GM23338 (cell line): ENCODE measurements around the gene GALR2. TPM values are rescaled to one million over a fixed set of nuclear protein-coding genes. Genes with fewer than 3 reads are reported as not detected.

Source experiments
- ATAC-seq: fragments of 200-7000 bp; cut with Tn5 transposase; 3 replicates; pipeline ENCODE4 v1.9.1; 2020
- DNase-seq: peaks from one replicate; pipeline ENCODE4 v3.0.0-alpha.2; 2015; ENCODE audit warnings: low spot score
- H2AFZ ChIP-seq: fragments of 200-600 bp; sonication (generic); 2 replicates; pipeline ENCODE4 v1.8.0; 2016; ENCODE audit warnings: antibody characterized with exemption, mild to moderate bottlenecking, moderate library complexity
- H3F3A ChIP-seq: fragments of 200-600 bp; sonication (generic); replicated peaks from 2 replicates; pipeline ENCODE4 v1.8.0; 2017; ENCODE audit warnings: antibody characterized with exemption, mixed run types, low read depth
- H3K27ac ChIP-seq: fragments of 200-600 bp; sonication (generic); 2 replicates; pipeline ENCODE4 v1.6.1; 2016; ENCODE audit warnings: low read depth
- H3K27me3 ChIP-seq: fragments of 200-600 bp; sonication (generic); 2 replicates; pipeline ENCODE4 v1.8.0; 2016; ENCODE audit warnings: mild to moderate bottlenecking, mixed run types, moderate library complexity; ENCODE audit not compliant: insufficient read depth
- H3K36me3 ChIP-seq: fragments of 200-600 bp; sonication (generic); 2 replicates; pipeline ENCODE4 v1.8.0; 2016; ENCODE audit warnings: mild to moderate bottlenecking; ENCODE audit not compliant: insufficient read depth
- H3K4me1 ChIP-seq: fragments of 200-600 bp; sonication (generic); 2 replicates; pipeline ENCODE4 v1.8.0; 2016; ENCODE audit warnings: mild to moderate bottlenecking, moderate library complexity; ENCODE audit not compliant: insufficient read depth
- H3K4me2 ChIP-seq: fragments of 200-600 bp; sonication (generic); 2 replicates; pipeline ENCODE4 v1.7.1; 2017; ENCODE audit warnings: mixed run types
- H3K4me3 ChIP-seq: fragments of 200-600 bp; sonication (generic); 2 replicates; pipeline ENCODE4 v1.6.1; 2016; ENCODE audit warnings: mixed run types
- H3K79me2 ChIP-seq: fragments of 200-600 bp; sonication (generic); replicated peaks from 2 replicates; pipeline ENCODE4 v1.8.0; 2017; ENCODE audit warnings: mild to moderate bottlenecking; ENCODE audit not compliant: insufficient read depth
- H3K9me2 ChIP-seq: fragments of 200-600 bp; sonication (generic); 2 replicates; pipeline ENCODE4 v1.8.0; 2017; ENCODE audit not compliant: insufficient read depth
- H4K20me1 ChIP-seq: fragments of 200-600 bp; sonication (generic); replicated peaks from 2 replicates; pipeline ENCODE4 v1.8.0; 2017; ENCODE audit warnings: mild to moderate bottlenecking; ENCODE audit not compliant: insufficient read depth
- H3K27ac Mint-ChIP-seq: 2 replicates; pipeline ENCODE4 v1.8.0; 2020; ENCODE audit warnings: inconsistent platforms, mild to moderate bottlenecking, moderate library complexity, mixed read lengths
- H3K27me3 Mint-ChIP-seq: 3 replicates; pipeline ENCODE4 v1.8.0; 2022; ENCODE audit warnings: low read depth, mild to moderate bottlenecking, moderate library complexity, mixed read lengths, inconsistent platforms; ENCODE audit not compliant: insufficient read depth, poor library complexity
- H3K36me3 Mint-ChIP-seq: 3 replicates; pipeline ENCODE4 v1.8.0; 2021; ENCODE audit warnings: low read depth, mild to moderate bottlenecking, inconsistent platforms, moderate library complexity, mixed read lengths
- H3K4me1 Mint-ChIP-seq: 3 replicates; pipeline ENCODE4 v1.8.0; 2020; ENCODE audit warnings: mild to moderate bottlenecking, inconsistent platforms, mixed read lengths
- H3K4me3 Mint-ChIP-seq: 3 replicates; pipeline ENCODE4 v1.8.0; 2021; ENCODE audit warnings: moderate library complexity, mild to moderate bottlenecking, inconsistent platforms, mixed read lengths
- H3K9me3 Mint-ChIP-seq: 3 replicates; pipeline ENCODE4 v1.8.0; 2020; ENCODE audit warnings: moderate library complexity, mild to moderate bottlenecking, inconsistent platforms, mixed read lengths
- EZH2phosphoT487 ChIP-seq: fragments of 200-600 bp; sonication (generic); IDR thresholded peaks from one replicate; pipeline ENCODE4 v1.8.1; 2018; ENCODE audit warnings: antibody characterized with exemption; ENCODE audit not compliant: unreplicated experiment
- JUNB ChIP-seq: IDR thresholded peaks from one replicate; pipeline ENCODE4 v1.6.1; 2016; ENCODE audit warnings: antibody characterized with exemption; ENCODE audit not compliant: unreplicated experiment
- ZNF462 ChIP-seq: fragments of 250-450 bp; sonication (Bioruptor Pico); IDR thresholded peaks from 2 replicates; pipeline ENCODE4 v1.5.0; 2020; ENCODE audit warnings: mild to moderate bottlenecking, moderate library complexity
- polyA plus RNA-seq: library from polyadenylated mRNA; unstranded; fragments of >200 nt; fragmentation: Nextera tagmentation; extraction: Ambion mirVana; gene quantifications from 2 replicates; pipeline ENCODE4 v1.2.1, GENCODE V29; 2016
- total RNA-seq: library from RNA; depleted of rRNA; stranded (reverse); fragments of >200 nt; shearing (Covaris generic); gene quantifications from 2 replicates; pipeline ENCODE4 v1.2.3, GENCODE V29; 2014
- TF ChIP-seq, protein P1 (sequence below), 2 experiments: fragments of 200-600 bp in 1 of 2; sonication (generic) in 1 of 2; conservative IDR thresholded peaks; 2 replicates each; pipeline versions ENCODE4 v1.5.1 to v1.6.1; 2016 to 2017; ENCODE audit warnings: antibody characterized with exemption in 2 of 2, low read depth in 2 of 2, mild to moderate bottlenecking in 2 of 2, moderate library complexity in 1 of 2

GALR2 gene
- total and polyA plus RNA-seq, 2 experiments from 2014 or later: 0.50 to 2.2 TPM

DNA sequence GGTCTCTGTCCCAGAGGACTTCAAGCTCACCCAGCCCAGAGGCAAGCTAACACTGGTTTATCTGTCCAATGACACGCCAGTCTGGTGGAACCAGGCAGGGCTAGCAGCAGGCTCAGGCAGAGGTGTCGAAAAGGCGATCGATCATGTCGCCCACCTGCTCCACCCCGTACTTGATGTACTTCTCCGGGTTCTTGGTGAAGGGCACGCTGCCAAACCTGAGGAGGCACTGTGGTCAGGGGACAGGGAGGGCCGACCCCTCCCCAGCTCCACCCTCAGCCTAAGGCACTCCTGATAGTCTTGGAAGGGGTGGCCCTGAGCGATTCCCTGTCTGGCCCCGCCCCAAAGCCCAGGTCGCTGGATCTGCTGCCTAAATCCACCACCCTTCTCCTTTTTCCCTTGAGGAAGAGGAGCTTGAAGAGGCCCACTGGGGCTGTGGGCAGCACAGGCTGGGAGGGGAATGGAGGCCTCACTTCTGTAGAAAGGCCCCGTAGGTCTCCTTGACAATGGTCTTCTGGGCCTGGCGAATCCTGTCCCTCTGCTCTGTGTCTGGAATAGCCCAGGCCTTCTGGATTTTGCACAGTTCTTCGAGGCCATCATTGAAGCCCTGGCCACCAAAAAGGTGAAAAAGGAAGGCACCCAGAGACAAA is 9.1 kb downstream of the GALR2 start:
- DNase-seq: no peak
- ATAC-seq: no peak
- H3K9me3 Mint-ChIP-seq: no peaks in the 10 kb centered on the region
- Histone ChIP-seq H4K20me1 (0 out of 2 replicates have a peak, but pooled peaks cover 7% of the 10 kb centered on the region), H3K79me2 (no peaks in the 10 kb centered on the region), H3K4me2 (no peak overlapping the region), H3K36me3 (peaks cover 5% of the 10 kb centered on the region; the same call in 1 of the 2 replicates), H2AFZ (no peak overlapping the region), H3K4me1 (peaks cover 22% of the 10 kb centered on the region), H3K27ac (no peak overlapping the region), H3K27me3 (peaks cover 12% of the 10 kb centered on the region), H3K4me3 (no peak overlapping the region), H3F3A (peaks cover 9% of the 10 kb centered on the region), H3K9me2 (no peaks in the 10 kb centered on the region)
- H3K4me1 Mint-ChIP-seq: peaks cover 26% of the 10 kb centered on the region
- H3K27ac Mint-ChIP-seq: no peak overlapping the region
- no peak overlapping the region for H3K4me3 Mint-ChIP-seq
- no peak for TF ChIP-seq ZNF462 (CRISPR knock-in tag)
- no peak for TF ChIP-seq JUNB
- TF ChIP-seq EZH2phosphoT487: no peak
- TF ChIP-seq, protein P1, sequence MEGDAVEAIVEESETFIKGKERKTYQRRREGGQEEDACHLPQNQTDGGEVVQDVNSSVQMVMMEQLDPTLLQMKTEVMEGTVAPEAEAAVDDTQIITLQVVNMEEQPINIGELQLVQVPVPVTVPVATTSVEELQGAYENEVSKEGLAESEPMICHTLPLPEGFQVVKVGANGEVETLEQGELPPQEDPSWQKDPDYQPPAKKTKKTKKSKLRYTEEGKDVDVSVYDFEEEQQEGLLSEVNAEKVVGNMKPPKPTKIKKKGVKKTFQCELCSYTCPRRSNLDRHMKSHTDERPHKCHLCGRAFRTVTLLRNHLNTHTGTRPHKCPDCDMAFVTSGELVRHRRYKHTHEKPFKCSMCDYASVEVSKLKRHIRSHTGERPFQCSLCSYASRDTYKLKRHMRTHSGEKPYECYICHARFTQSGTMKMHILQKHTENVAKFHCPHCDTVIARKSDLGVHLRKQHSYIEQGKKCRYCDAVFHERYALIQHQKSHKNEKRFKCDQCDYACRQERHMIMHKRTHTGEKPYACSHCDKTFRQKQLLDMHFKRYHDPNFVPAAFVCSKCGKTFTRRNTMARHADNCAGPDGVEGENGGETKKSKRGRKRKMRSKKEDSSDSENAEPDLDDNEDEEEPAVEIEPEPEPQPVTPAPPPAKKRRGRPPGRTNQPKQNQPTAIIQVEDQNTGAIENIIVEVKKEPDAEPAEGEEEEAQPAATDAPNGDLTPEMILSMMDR (conservative IDR thresholded peaks at IDR 0.05; ENCODE audit: low read depth in 2 of 2): no peak
- H3K27me3 Mint-ChIP-seq: peaks cover 36% of the 10 kb centered on the region
- peaks cover 44% of the 10 kb centered on the region for H3K36me3 Mint-ChIP-seq
